IMR-90 (cell line): ENCODE measurements around the gene DBNDD1. TPM values are rescaled to one million over a fixed set of nuclear protein-coding genes. Genes with fewer than 3 reads are reported as not detected.

Experiments used
- ATAC-seq: fragments of 200-7000 bp; cut with Tn5 transposase; 2 replicates; pipeline ENCODE4 v1.9.1; 2020; ENCODE audit warnings: low read depth, mild to moderate bottlenecking, moderate library complexity
- BruUV-seq: library from RNA; stranded (reverse); fragments of 400-500 nt; replicated peaks from 2 replicates; lab custom pipeline; 2021; lab: Mats Ljungman, UMichigan
- CTCF ChIA-PET: fragments of 300-600 bp; formaldehyde crosslinking; extraction: SDS; loops from one replicate; lab custom pipeline; 2021; ENCODE audit warnings: antibody characterized with exemption; lab: Yijun Ruan, JAX
- POLR2A ChIA-PET: fragments of 300-600 bp; sonication (Branson Sonifier 250); formaldehyde crosslinking; loops from one replicate; lab custom pipeline; 2022; ENCODE audit warnings: antibody characterized with exemption; ENCODE audit not compliant: unreplicated experiment; lab: Charles Lee
- DNase-seq: peaks from one replicate; pipeline ENCODE4 v3.0.0; 2013
- H2AFZ ChIP-seq: replicated peaks from 2 replicates; pipeline ENCODE3; 2013; ENCODE audit warnings: low read length, mild to moderate bottlenecking; ENCODE audit not compliant: poor library complexity
- H2AK5ac ChIP-seq: 2 replicates; pipeline ENCODE4 v1.6.1; 2013; ENCODE audit warnings: low read depth, low read length, inconsistent platforms
- H2AK9ac ChIP-seq: replicated peaks from 2 replicates; pipeline ENCODE3; 2013; ENCODE audit warnings: mild to moderate bottlenecking, low read depth, low read length, moderate library complexity; ENCODE audit not compliant: poor library complexity
- H2BK120ac ChIP-seq: 2 replicates; pipeline ENCODE4 v1.6.1; 2013; ENCODE audit warnings: low read depth, low read length, inconsistent platforms
- H2BK15ac ChIP-seq: 3 replicates; pipeline ENCODE4 v1.6.1; 2013; ENCODE audit warnings: low read depth, low read length, inconsistent platforms
- H2BK20ac ChIP-seq: 2 replicates; pipeline ENCODE4 v1.6.1; 2013; ENCODE audit warnings: low read depth, mild to moderate bottlenecking, inconsistent platforms, low read length, moderate library complexity
- H2BK5ac ChIP-seq: 2 replicates; pipeline ENCODE4 v1.6.1; 2013; ENCODE audit warnings: mild to moderate bottlenecking, low read depth, low read length, inconsistent platforms; ENCODE audit not compliant: poor library complexity, severe bottlenecking
- H3K14ac ChIP-seq: replicated peaks from 2 replicates; pipeline ENCODE4 v1.6.1; 2013; ENCODE audit warnings: low read depth, low read length, inconsistent platforms
- H3K18ac ChIP-seq: 2 replicates; pipeline ENCODE4 v1.6.1; 2013; ENCODE audit warnings: low read depth, low read length, control low read depth
- H3K23ac ChIP-seq: 2 replicates; pipeline ENCODE4 v1.6.1; 2013; ENCODE audit warnings: low read depth, low read length, inconsistent platforms
- H3K27ac ChIP-seq: 2 replicates; pipeline ENCODE4 v1.5.1; 2013; ENCODE audit warnings: mild to moderate bottlenecking, control low read depth, low read length; ENCODE audit not compliant: insufficient read depth
- H3K27me3 ChIP-seq: 2 replicates; pipeline ENCODE4 v1.6.1; 2013; ENCODE audit warnings: low read length; ENCODE audit not compliant: control insufficient read depth, insufficient read depth
- H3K36me3 ChIP-seq: 2 replicates; pipeline ENCODE4 v1.6.1; 2013; ENCODE audit warnings: low read length, mixed read lengths; ENCODE audit not compliant: control insufficient read depth, insufficient read depth
- H3K4ac ChIP-seq: 2 replicates; pipeline ENCODE4 v1.6.1; 2013; ENCODE audit warnings: low read depth, low read length, inconsistent platforms
- H3K4me1 ChIP-seq: 2 replicates; pipeline ENCODE4 v1.6.1; 2013; ENCODE audit warnings: low read length, mixed read lengths; ENCODE audit not compliant: control insufficient read depth, insufficient read depth
- H3K4me2 ChIP-seq: 2 replicates; pipeline ENCODE4 v1.6.1; 2013; ENCODE audit warnings: low read depth, mild to moderate bottlenecking, control low read depth, low read length, moderate library complexity
- H3K4me3 ChIP-seq: 2 replicates; pipeline ENCODE4 v1.5.1; 2013; ENCODE audit warnings: low read depth, mild to moderate bottlenecking, control low read depth, low read length, moderate library complexity; ENCODE audit not compliant: insufficient read depth
- H3K56ac ChIP-seq: 2 replicates; pipeline ENCODE4 v1.6.1; 2013; ENCODE audit warnings: low read length, inconsistent platforms; ENCODE audit not compliant: insufficient read depth; ENCODE audit errors: extremely low read depth
- H3K79me1 ChIP-seq, 2 experiments: 2 replicates each; pipeline ENCODE4 v1.6.1; 2013; ENCODE audit warnings: low read length in 2 of 2, inconsistent platforms in 1 of 2, low read depth in 1 of 2
- H3K9ac ChIP-seq: 2 replicates; pipeline ENCODE4 v1.6.1; 2013; ENCODE audit warnings: low read depth, low read length, control low read depth
- H3K9me1 ChIP-seq: 2 replicates; pipeline ENCODE4 v1.6.1; 2013; ENCODE audit warnings: low read length, inconsistent platforms; ENCODE audit not compliant: insufficient read depth
- H3K9me3 ChIP-seq: 2 replicates; pipeline ENCODE4 v1.6.1; 2013; ENCODE audit warnings: low read length; ENCODE audit not compliant: control insufficient read depth, insufficient read depth
- H4K20me1 ChIP-seq: 2 replicates; pipeline ENCODE4 v1.6.1; 2013; ENCODE audit warnings: low read length, inconsistent platforms; ENCODE audit not compliant: insufficient read depth
- H4K5ac ChIP-seq: 2 replicates; pipeline ENCODE4 v1.6.1; 2013; ENCODE audit warnings: mild to moderate bottlenecking, low read depth, low read length, control low read depth
- H4K8ac ChIP-seq, 2 experiments: 2 replicates each; pipeline ENCODE4 v1.6.1; 2013; ENCODE audit warnings: low read depth in 2 of 2, low read length in 2 of 2, control low read depth in 1 of 2, inconsistent platforms in 1 of 2
- H4K91ac ChIP-seq: 2 replicates; pipeline ENCODE4 v1.6.1; 2013; ENCODE audit warnings: low read depth, low read length, inconsistent platforms; ENCODE audit not compliant: insufficient read depth
- ELK1 ChIP-seq: fragments of 150-350 bp; IDR thresholded peaks from 2 replicates; pipeline ENCODE4 v1.6.1; 2016; ENCODE audit warnings: low read depth, mild to moderate bottlenecking, low read length, moderate library complexity, borderline replicate concordance
- MXI1 ChIP-seq: IDR thresholded peaks from 2 replicates; pipeline ENCODE4 v1.6.1; 2012; ENCODE audit warnings: low read depth, mild to moderate bottlenecking, low read length, moderate library complexity, borderline replicate concordance
- NFE2L2 ChIP-seq: fragments of 150-350 bp; IDR thresholded peaks from 2 replicates; pipeline ENCODE4 v1.6.1; 2016; ENCODE audit warnings: low read depth, mild to moderate bottlenecking, low read length
- RAD21 ChIP-seq: IDR thresholded peaks from 2 replicates; pipeline ENCODE4 v1.6.1; 2012; ENCODE audit warnings: low read length, improper control_type of control experiment
- RFX5 ChIP-seq: IDR thresholded peaks from 2 replicates; pipeline ENCODE4 v1.8.0; 2012; ENCODE audit warnings: low read depth, mild to moderate bottlenecking, low read length, moderate library complexity
- WGBS, 2 experiments: methylation state at CpG; one replicate each; pipeline versions ENCODE4 v1.1.5 to v1.1.7; 2013; ENCODE audit warnings: missing lambda C conversion rate in 2 of 2; ENCODE audit not compliant: insufficient read length in 1 of 2; ENCODE audit errors: extremely low coverage in 2 of 2; 5-methylcytosine and 5-hydroxymethylcytosine counted together
- dilution Hi-C: fragments of 300-500 bp; cut with HindIII; formaldehyde crosslinking; loops from one replicate; pipeline ENCODE4 v1.14.3; 2018; ENCODE audit warnings: low sequenced_read_pairs; ENCODE audit not compliant: unreplicated experiment
- in situ Hi-C: fragments of 300-500 bp; cut with MboI; formaldehyde crosslinking; loops from 3 replicates; pipeline ENCODE4 v1.14.3; 2019; ENCODE audit warnings: low sequenced_read_pairs, inconsistent platforms, mixed read lengths
- intact Hi-C: fragments of 100-400 bp; cut with micrococcal nuclease; formaldehyde crosslinking; loops from 2 replicates; pipeline ENCODE4 v1.10.0; 2022
- polyA plus RNA-seq, 3 experiments: library from polyadenylated mRNA; depleted of rRNA; stranded (reverse); fragments of >200 nt; gene quantifications; 2 replicates each; pipeline ENCODE4 v1.2.3, GENCODE V29; 2012; ENCODE audit warnings: low replicate concordance in 1 of 3
- total RNA-seq: library from RNA; depleted of rRNA; stranded (reverse); fragments of >200 nt; gene quantifications from 2 replicates; pipeline ENCODE4 v1.2.3, GENCODE V29; 2012

DBNDD1 gene
- total and polyA plus RNA-seq, 2 of the 4 experiments (the other 2 are of a cell fraction): 3.4 to 23.0 TPM

- H4K8ac ChIP-seq: no peak overlapping the region
- H2BK15ac ChIP-seq: no peak overlapping the region
- no peak overlapping the region for H3K27ac ChIP-seq
- H2AFZ ChIP-seq: no peak overlapping the region
- H2BK20ac ChIP-seq: no peak overlapping the region
- no peak overlapping the region for H3K56ac ChIP-seq
- no peaks in the 10 kb centered on the region for H3K27me3 ChIP-seq
- ChIA-PET CTCF (no interaction called here), POLR2A (no interaction called here)
- H3K9me1 ChIP-seq: no peaks in the 10 kb centered on the region
- ATAC-seq: no peak
- H2BK120ac ChIP-seq: no peak overlapping the region
- TF ChIP-seq ELK1 (no peak), RFX5 (no peak), NFE2L2 (no peak), MXI1 (no peak), RAD21 (no peak)
- no peak overlapping the region for H4K5ac ChIP-seq
- dilution Hi-C loops (no loop called here), in situ Hi-C loops (no loop called here), intact Hi-C loops (no loop called here)
- no peak overlapping the region for H3K4ac ChIP-seq
- H3K4me1 ChIP-seq: peaks cover 11% of the 10 kb centered on the region
- no peaks in the 10 kb centered on the region for H3K79me1 ChIP-seq
- H3K23ac ChIP-seq: no peak overlapping the region
- H3K36me3 ChIP-seq: peaks cover 23% of the 10 kb centered on the region; the same call in 1 of the 2 replicates
- no CpG with 5 or more reads among the region's 7 CpGs for WGBS, 2 experiments
- no peak overlapping the region for H2BK5ac ChIP-seq
- H3K9ac ChIP-seq: no peak overlapping the region
- H3K14ac ChIP-seq: no peak overlapping the region
- H3K9me3 ChIP-seq: no peaks in the 10 kb centered on the region
- no peak overlapping the region for H3K4me3 ChIP-seq
- no peak overlapping the region for H3K18ac ChIP-seq
- no peak overlapping the region for H4K91ac ChIP-seq
- H3K4me2 ChIP-seq: no peak overlapping the region
- H2AK9ac ChIP-seq: no peak overlapping the region
- BruUV-seq: TSS peak; percentile 57
- no peak overlapping the region for H2AK5ac ChIP-seq
- H4K20me1 ChIP-seq: no peaks in the 10 kb centered on the region
- no peak for DNase-seq
Observed at GRCh38 chr16:90044111-90044551, 24.9 kb upstream of the DBNDD1 start.
